Effector memory CD4-positive, alpha-beta T cell (primary cell): Measurements from ENCODE around the gene MAP2K3.
"Not testable (repeated sequence)": the region's sequence is repeated elsewhere in the genome, so short reads cannot be mapped to it uniquely, and the experiment has no call there.

Experiments
- DNase-seq, 3 donors: peaks; one replicate each; pipeline ENCODE4 v3.0.0-alpha.2; 2020
- H3K27ac ChIP-seq: 2 replicates; pipeline ENCODE4 v1.7.0; 2013; ENCODE audit warnings: mild to moderate bottlenecking, low read length, moderate library complexity; ENCODE audit not compliant: insufficient read depth, poor library complexity, severe bottlenecking
- H3K27me3 ChIP-seq: replicated peaks from 2 replicates; pipeline ENCODE4 v1.7.0; 2013; ENCODE audit warnings: mild to moderate bottlenecking, low read length; ENCODE audit not compliant: insufficient read depth, control insufficient read depth, poor library complexity, severe bottlenecking
- H3K36me3 ChIP-seq: 2 replicates; pipeline ENCODE4 v1.7.0; 2013; ENCODE audit warnings: mild to moderate bottlenecking, low read length, moderate library complexity; ENCODE audit not compliant: control insufficient read depth, insufficient read depth
- H3K4me1 ChIP-seq: 2 replicates; pipeline ENCODE4 v1.7.0; 2013; ENCODE audit warnings: low read length, mild to moderate bottlenecking; ENCODE audit not compliant: control insufficient read depth, insufficient read depth, poor library complexity, severe bottlenecking
- H3K4me3 ChIP-seq: 2 replicates; pipeline ENCODE4 v1.7.0; 2013; ENCODE audit warnings: low read length, low read depth, mild to moderate bottlenecking; ENCODE audit not compliant: insufficient read depth, poor library complexity, severe bottlenecking
- H3K9me3 ChIP-seq: 2 replicates; pipeline ENCODE4 v1.7.0; 2013; ENCODE audit warnings: mild to moderate bottlenecking, low read length, moderate library complexity; ENCODE audit not compliant: control insufficient read depth

MAP2K3 gene

DNA sequence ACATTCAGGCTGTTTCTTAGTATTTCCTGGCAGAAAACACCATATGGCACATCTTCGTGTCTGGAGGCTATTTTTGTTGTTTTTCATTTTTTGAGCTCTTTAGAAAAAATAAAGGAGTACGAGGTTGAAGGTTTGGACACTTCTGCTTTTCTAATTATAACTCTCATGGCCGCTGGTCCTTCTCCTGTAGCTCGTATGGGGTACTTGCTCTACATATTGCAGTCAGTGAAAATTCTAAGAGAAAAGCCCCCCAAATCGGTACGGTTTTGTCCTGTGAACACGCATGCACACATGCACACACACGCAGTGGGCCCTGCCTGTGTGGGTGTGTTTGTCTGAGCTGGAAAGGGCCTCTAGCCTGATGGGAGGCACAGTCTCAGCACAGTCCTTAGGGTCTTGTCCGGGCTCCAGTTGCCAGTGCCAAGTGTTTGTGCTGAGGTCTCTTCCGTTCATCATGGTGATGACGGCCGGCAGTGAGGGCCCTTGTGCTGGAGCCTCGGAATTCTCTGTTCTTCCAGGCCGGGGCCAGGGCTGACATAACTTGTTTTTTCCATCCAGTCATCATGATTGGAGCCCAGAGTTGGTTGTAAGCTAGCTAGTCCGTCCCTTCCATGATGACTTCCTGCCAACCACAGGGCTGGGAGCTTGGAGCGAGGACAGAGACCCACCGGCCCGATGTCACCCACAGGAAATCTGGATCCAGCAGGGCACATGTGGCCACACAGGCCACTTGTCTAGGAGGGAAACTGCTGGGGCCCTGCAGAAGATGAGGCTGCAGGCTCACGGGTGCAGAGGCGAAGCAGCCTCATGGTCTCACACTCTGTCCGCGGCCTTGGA is 26.5 kb downstream of the MAP2K3 start:
- not testable (repeated sequence) for DNase-seq, H3K9me3 ChIP-seq, H3K27ac ChIP-seq, H3K4me1 ChIP-seq, H3K36me3 ChIP-seq, H3K4me3 ChIP-seq, H3K27me3 ChIP-seq

DNA sequence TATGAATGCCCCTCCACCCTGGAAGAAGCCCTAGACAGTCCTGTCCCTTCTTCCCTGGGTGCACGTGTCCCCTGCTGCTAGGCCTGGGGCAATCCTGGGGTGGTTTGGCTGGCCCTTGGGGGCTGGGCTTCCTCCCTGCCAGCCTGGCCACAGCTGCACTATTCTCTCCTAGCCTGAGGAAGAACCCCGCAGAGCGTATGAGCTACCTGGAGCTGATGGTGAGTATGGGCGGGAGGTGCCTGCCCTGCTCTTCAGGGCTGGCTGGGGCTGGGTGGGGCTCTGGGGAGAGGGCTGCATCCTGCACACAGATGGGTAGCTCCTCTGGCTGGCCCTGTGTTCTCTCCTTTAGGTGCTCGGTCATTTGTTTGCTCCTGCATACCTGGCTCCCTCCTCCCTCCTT is 28.8 kb downstream of the MAP2K3 start:
- H3K36me3 ChIP-seq = peaks cover 4% of the 10 kb centered on the region
- no peaks in the 10 kb centered on the region for H3K27me3 ChIP-seq
- H3K27ac ChIP-seq = no peak overlapping the region
- DNase-seq = no peak
- H3K9me3 ChIP-seq = no peaks in the 10 kb centered on the region
- H3K4me3 ChIP-seq = no peak overlapping the region
- peaks cover 2% of the 10 kb centered on the region for H3K4me1 ChIP-seq

DNA sequence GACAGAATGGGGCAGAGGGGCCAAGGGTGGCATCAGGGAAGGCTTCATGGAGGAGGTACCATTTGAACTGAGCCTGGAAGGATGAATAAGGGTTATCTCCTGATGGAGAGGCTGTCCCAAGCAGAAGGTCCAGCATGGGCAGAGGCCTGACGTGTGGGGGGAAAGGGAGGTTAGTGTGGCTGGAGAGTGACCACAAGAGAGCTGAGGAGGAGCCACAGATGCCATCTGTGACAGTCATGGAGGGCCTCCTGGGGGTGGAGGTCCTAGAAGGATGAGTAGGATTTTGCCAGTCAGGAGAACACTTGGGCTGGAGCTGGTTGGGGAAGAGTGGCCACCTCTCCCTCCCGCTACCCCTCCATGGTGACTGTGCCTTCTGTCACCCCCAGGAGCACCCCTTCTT is 29.2 kb downstream of the MAP2K3 start:
- H3K27ac ChIP-seq, H3K4me1 ChIP-seq, H3K27me3 ChIP-seq, H3K4me3 ChIP-seq, H3K9me3 ChIP-seq, H3K36me3 ChIP-seq, DNase-seq: not testable (repeated sequence)

DNA sequence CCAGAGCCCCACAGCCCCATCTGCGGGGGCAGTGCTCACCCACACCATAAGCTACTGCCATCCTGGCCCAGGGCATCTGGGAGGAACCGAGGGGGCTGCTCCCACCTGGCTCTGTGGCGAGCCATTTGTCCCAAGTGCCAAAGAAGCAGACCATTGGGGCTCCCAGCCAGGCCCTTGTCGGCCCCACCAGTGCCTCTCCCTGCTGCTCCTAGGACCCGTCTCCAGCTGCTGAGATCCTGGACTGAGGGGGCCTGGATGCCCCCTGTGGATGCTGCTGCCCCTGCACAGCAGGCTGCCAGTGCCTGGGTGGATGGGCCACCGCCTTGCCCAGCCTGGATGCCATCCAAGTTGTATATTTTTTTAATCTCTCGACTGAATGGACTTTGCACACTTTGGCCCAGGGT is 29.8 kb downstream of the MAP2K3 start:
- H3K9me3 ChIP-seq, H3K4me1 ChIP-seq, H3K4me3 ChIP-seq, DNase-seq, H3K27ac ChIP-seq, H3K27me3 ChIP-seq, H3K36me3 ChIP-seq: not testable (repeated sequence)

DNA sequence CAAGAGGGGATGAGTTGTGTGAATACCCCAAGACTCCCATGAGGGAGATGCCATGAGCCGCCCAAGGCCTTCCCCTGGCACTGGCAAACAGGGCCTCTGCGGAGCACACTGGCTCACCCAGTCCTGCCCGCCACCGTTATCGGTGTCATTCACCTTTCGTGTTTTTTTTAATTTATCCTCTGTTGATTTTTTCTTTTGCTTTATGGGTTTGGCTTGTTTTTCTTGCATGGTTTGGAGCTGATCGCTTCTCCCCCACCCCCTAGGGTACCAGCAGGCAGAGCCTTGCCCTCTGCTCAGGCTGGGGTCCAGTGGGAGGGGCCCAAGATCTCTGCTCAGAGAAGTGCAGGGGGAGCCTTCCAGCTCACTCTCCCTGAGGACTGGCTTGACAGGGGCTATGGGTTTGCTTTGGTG is 30.2 kb downstream of the MAP2K3 start:
- H3K27me3 ChIP-seq, DNase-seq, H3K4me3 ChIP-seq, H3K9me3 ChIP-seq, H3K4me1 ChIP-seq, H3K27ac ChIP-seq, H3K36me3 ChIP-seq: not testable (repeated sequence)

DNA sequence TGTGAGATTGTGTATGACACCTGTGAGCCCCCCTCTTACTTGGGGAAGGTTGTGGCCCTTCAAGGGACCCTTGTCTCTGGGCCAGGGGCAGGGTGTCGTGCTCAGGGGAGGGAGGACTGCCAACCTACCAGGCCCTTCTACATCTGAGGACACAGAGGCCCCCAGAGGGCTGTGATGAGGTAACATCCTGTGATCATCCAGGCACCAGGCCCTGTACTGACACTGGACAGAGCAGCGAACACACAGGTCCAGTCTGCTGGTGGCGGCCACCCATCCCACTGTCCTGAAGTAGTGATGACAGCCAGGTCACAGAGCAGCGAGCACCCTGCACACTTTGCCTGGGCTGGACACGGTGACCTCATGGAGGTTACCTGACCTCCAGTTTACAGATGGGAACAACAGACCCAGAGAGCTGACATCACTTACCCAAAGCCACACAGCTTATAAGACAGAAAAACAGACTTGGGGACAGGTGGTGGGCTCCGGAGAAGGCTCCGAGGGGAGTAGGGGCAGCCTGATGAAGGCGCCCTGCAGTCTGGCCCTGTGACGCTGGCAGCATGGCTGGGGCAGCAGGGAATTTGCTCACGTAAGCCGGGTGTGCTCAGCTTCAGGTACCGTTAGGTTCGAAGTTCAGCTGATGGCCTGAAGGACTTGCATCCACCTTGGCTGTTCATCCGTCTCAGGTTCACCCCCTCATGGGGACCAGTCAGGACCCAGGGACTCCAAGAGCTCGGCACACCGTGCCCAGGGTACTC is 30.9 kb downstream of the MAP2K3 start:
- not testable (repeated sequence) for H3K27me3 ChIP-seq, H3K27ac ChIP-seq, H3K4me3 ChIP-seq, DNase-seq, H3K4me1 ChIP-seq, H3K9me3 ChIP-seq, H3K36me3 ChIP-seq

DNA sequence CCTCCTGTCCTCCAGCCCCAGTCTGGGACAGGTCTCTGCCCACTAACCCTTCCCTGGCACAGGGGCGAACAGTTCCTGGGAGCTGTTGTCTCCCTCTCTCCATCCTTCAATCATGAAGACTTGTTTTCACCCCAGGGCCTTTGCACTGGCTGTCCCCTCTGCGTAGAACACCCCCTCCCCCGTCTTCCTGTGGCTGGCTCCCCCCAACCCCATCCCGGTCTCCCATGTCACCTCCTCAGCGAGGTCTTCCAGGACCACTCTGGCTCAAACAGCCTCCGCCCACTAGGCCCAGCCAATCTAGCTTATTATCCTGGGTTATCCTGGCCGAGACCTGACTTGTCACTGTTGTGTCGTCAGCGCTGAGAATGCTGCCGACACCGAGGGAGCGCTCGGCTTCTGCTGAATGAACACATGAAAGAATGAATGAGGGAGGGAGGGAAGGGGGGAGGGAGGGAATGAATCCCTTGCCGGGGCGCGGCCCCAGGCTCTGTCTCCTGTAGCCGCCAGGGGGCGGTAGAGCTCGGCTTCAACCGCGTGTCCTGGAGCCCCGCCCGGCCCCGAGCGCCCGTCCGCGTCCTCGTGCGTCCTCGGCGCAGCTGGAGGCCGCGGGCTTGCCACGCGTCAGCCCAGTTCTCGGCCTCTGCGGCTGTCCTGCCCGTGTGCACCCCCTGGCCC is 31.8 kb downstream of the MAP2K3 start:
- DNase-seq, H3K27me3 ChIP-seq, H3K36me3 ChIP-seq, H3K27ac ChIP-seq, H3K9me3 ChIP-seq, H3K4me1 ChIP-seq, H3K4me3 ChIP-seq: not testable (repeated sequence)

DNA sequence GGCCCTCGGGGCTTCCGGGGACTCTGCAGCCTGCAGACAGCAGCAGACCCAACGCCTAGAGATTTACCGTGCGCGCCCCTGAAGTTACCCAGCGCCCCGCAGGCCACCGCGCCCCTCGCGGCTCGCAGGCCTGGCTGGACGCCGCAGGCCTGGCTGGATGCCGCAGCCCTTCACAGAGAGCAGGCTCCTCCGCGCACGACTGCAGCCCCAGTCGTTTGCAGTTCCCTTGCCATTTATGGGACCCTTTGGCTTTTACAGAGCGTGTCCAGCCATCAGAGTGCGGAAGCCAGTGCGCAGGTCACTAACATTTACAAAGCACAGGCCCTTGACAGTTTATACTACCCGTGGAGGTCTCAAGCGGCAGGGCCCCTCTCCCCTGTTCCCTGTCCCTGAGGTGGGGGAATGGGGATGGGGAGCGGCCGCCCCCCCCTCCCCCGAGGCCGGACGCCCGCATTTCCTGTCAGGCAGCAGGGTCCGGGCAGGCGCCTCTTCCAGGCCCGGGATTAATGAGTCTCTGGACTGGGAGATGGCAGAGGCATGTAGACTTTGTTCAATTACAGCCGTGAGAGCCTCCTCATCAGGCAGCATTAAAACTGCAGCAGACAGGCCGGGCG is 32.5 kb downstream of the MAP2K3 start:
- not testable (repeated sequence) for H3K27me3 ChIP-seq, H3K4me1 ChIP-seq, DNase-seq

DNA sequence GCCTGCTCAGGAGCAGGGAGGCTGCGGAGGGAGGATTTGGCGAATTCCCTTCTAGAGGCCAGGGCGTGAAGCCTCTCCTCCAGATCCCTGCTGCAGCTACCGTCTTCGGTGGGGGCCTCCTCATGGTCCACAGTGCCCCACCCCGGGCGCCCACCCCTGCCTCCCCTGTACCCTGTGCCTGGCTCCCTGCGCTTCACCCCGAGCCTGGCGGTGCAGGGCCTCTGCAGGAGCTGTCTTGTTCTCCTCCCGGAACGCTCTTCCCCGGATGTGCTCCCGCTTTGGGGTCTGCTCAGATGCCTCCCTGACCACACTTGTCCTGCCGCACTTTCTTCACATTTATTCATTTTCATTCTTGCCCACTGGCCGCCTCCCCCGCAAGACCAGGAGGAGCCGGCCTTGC is 33.3 kb downstream of the MAP2K3 start:
- not testable (repeated sequence) for H3K36me3 ChIP-seq, H3K9me3 ChIP-seq, H3K4me3 ChIP-seq, DNase-seq, H3K27ac ChIP-seq, H3K4me1 ChIP-seq, H3K27me3 ChIP-seq

More for the DNA sequence above, 32.5 kb downstream of the MAP2K3 start:
- not testable (repeated sequence) for H3K27ac ChIP-seq, H3K9me3 ChIP-seq, H3K36me3 ChIP-seq, H3K4me3 ChIP-seq
